Fibroblast of lung (primary cell): ENCODE data around the gene NR5A1. TPM values are rescaled to one million over a fixed set of nuclear protein-coding genes. Genes with fewer than 3 reads are reported as not detected.

ENCODE experiments used
- DNase-seq, 2 donors: peaks; one replicate each; pipeline versions ENCODE4 v3.0.0 to v3.0.0-alpha.2; 2010; ENCODE audit warnings: low read depth in 2 of 2
- H2AFZ ChIP-seq: 2 replicates; pipeline ENCODE4 v1.5.1; 2012; ENCODE audit warnings: low read length, control low read depth, inconsistent platforms
- H3K27ac ChIP-seq: 2 replicates; pipeline ENCODE4 v1.5.1; 2011; ENCODE audit warnings: low read length, control low read depth; ENCODE audit not compliant: insufficient read depth
- H3K27me3 ChIP-seq: 2 replicates; pipeline ENCODE4 v1.5.1; 2011; ENCODE audit warnings: mild to moderate bottlenecking, low read length; ENCODE audit not compliant: control insufficient read depth, insufficient read depth
- H3K36me3 ChIP-seq: 2 replicates; pipeline ENCODE4 v1.5.1; 2011; ENCODE audit warnings: low read length; ENCODE audit not compliant: control insufficient read depth, insufficient read depth
- H3K4me1 ChIP-seq: 2 replicates; pipeline ENCODE4 v1.5.1; 2011; ENCODE audit warnings: low read length; ENCODE audit not compliant: control insufficient read depth, insufficient read depth; ENCODE audit errors: extremely low read depth
- H3K4me2 ChIP-seq: 2 replicates; pipeline ENCODE4 v1.5.1; 2011; ENCODE audit warnings: low read length, control low read depth; ENCODE audit not compliant: insufficient read depth; ENCODE audit errors: extremely low read depth
- H3K4me3 ChIP-seq, 4 experiments: fragments of 200-600 bp in 1 of 4; sonication (generic) in 1 of 4; replicated peaks in 1 of 4; 2 replicates each; pipeline ENCODE4 v1.5.1; 2011 to 2016; ENCODE audit warnings: low read length in 4 of 4, low read depth in 3 of 4, mild to moderate bottlenecking in 3 of 4, control low read depth in 2 of 4, inconsistent platforms in 1 of 4, mixed read lengths in 1 of 4; ENCODE audit not compliant: insufficient read depth in 1 of 4; ENCODE audit errors: control extremely low read depth in 1 of 4
- H3K79me2 ChIP-seq: 2 replicates; pipeline ENCODE4 v1.5.1; 2012; ENCODE audit warnings: mild to moderate bottlenecking, low read length, inconsistent platforms; ENCODE audit not compliant: control insufficient read depth, insufficient read depth
- H3K9ac ChIP-seq: 2 replicates; pipeline ENCODE4 v1.5.1; 2011; ENCODE audit warnings: mild to moderate bottlenecking, low read length, control low read depth; ENCODE audit not compliant: insufficient read depth
- H3K9me3 ChIP-seq: 2 replicates; pipeline ENCODE4 v1.5.1; 2012; ENCODE audit warnings: low read depth, low read length; ENCODE audit not compliant: control insufficient read depth, insufficient read depth
- H4K20me1 ChIP-seq: 2 replicates; pipeline ENCODE4 v1.5.1; 2011; ENCODE audit warnings: low read length; ENCODE audit not compliant: control insufficient read depth, insufficient read depth; ENCODE audit errors: extremely low read depth
- EZH2 ChIP-seq: IDR thresholded peaks from 2 replicates; pipeline ENCODE4 v1.5.1; 2012; ENCODE audit warnings: low read length, control low read depth, mild to moderate bottlenecking; ENCODE audit errors: missing control alignments
- polyA plus RNA-seq, 2 donors: library from polyadenylated mRNA; depleted of rRNA in 1 of 2; stranded (reverse) in 1 of 2; unstranded in 1 of 2; fragments of >200 nt; gene quantifications; 2 replicates each; pipeline ENCODE4 v1.2.1, GENCODE V29; 2011 to 2012; ENCODE audit warnings: missing spikeins in 1 of 2
- total RNA-seq: library from RNA; depleted of rRNA; stranded (reverse); fragments of >200 nt; gene quantifications from 2 replicates; pipeline ENCODE4 v1.2.1, GENCODE V29; 2014
- TF ChIP-seq, protein P1 (sequence below), 2 donors: IDR thresholded peaks in 1 of 2; conservative IDR thresholded peaks in 1 of 2; 1 replicate in 1 of 2; 2 replicates in 1 of 2; pipeline ENCODE4 v1.5.1; 2011 to 2012; ENCODE audit warnings: low read length in 2 of 2, control low read depth in 1 of 2, inconsistent platforms in 1 of 2, low read depth in 1 of 2, mild to moderate bottlenecking in 1 of 2

NR5A1 gene
- total and polyA plus RNA-seq, 2 donors (not counting 1 experiment from before 2014, with no cell fraction given): not detected

DNA sequence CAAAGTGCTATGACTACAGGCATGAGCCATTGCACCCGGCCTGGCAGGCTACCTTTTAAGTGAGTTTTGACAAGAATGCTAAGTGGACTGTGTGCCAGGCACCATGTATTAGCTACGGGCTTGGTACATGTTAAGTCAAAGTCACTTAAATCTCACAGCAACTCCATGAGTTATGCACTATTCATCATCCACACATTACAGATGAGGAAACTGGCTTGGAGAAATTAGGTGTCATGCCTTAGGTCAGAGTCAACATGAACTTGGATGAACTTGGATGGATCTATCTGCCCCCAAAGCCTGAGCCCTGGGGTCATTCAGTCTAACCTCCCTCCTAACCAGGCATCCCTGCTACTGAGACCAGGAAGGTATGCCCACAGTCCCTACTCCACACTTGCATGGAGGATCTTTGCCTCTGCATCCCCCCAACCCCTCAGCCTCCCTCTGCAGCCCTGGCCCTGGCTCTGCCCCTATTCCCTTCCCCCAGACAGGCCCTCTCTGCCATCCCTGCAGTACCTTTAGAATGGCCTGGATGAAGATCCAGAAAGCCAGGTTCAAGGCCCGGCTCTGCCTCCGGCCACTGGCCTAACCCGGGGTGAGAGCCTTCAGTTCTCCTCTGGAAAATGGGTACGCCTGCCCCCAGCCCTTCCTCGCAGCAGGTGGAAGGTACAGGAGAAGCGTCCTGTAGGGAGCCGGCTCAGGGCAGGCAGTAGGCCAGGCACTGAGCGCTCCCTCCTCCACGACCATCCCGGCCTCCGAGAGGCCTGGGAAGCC lies 57.6 kb downstream of the NR5A1 start:
- no peak overlapping the region for H3K27ac ChIP-seq
- no peaks in the 10 kb centered on the region for H3K36me3 ChIP-seq
- H3K79me2 ChIP-seq: no peaks in the 10 kb centered on the region
- H4K20me1 ChIP-seq: no peaks in the 10 kb centered on the region
- peaks cover 30% of the 10 kb centered on the region for H3K27me3 ChIP-seq
- no peak overlapping the region for H3K9ac ChIP-seq
- DNase-seq: no peak
- no peak overlapping the region for H3K4me3 ChIP-seq
- H3K4me2 ChIP-seq: no peak overlapping the region
- no peaks in the 10 kb centered on the region for H3K9me3 ChIP-seq
- no peak for TF ChIP-seq EZH2
- TF ChIP-seq, protein P1, sequence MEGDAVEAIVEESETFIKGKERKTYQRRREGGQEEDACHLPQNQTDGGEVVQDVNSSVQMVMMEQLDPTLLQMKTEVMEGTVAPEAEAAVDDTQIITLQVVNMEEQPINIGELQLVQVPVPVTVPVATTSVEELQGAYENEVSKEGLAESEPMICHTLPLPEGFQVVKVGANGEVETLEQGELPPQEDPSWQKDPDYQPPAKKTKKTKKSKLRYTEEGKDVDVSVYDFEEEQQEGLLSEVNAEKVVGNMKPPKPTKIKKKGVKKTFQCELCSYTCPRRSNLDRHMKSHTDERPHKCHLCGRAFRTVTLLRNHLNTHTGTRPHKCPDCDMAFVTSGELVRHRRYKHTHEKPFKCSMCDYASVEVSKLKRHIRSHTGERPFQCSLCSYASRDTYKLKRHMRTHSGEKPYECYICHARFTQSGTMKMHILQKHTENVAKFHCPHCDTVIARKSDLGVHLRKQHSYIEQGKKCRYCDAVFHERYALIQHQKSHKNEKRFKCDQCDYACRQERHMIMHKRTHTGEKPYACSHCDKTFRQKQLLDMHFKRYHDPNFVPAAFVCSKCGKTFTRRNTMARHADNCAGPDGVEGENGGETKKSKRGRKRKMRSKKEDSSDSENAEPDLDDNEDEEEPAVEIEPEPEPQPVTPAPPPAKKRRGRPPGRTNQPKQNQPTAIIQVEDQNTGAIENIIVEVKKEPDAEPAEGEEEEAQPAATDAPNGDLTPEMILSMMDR (conservative IDR thresholded peaks at IDR 0.05 in 1 of 2, IDR thresholded peaks at IDR 0.05 in 1 of 2; ENCODE audit: low read depth in 1 of 2, low read length in 2 of 2): no peak
- no peak overlapping the region for H2AFZ ChIP-seq
- no peaks in the 10 kb centered on the region for H3K4me1 ChIP-seq

GRCh38 chr9:124448019-124448418 lies 59.2 kb downstream of the NR5A1 start:
- H3K4me1 ChIP-seq: no peaks in the 10 kb centered on the region
- no peaks in the 10 kb centered on the region for H3K9me3 ChIP-seq
- TF ChIP-seq, protein P1 (conservative IDR thresholded peaks at IDR 0.05 in 1 of 2, IDR thresholded peaks at IDR 0.05 in 1 of 2; ENCODE audit: low read depth in 1 of 2, low read length in 2 of 2): no peak
- TF ChIP-seq EZH2: no peak
- no peaks in the 10 kb centered on the region for H3K36me3 ChIP-seq
- no peak overlapping the region for H3K9ac ChIP-seq
- no peaks in the 10 kb centered on the region for H4K20me1 ChIP-seq
- no peak overlapping the region for H3K27ac ChIP-seq
- no peak for DNase-seq
- no peak overlapping the region for H2AFZ ChIP-seq
- H3K79me2 ChIP-seq: no peaks in the 10 kb centered on the region
- H3K4me2 ChIP-seq: no peak overlapping the region
- no peak overlapping the region for H3K4me3 ChIP-seq
- peaks cover 26% of the 10 kb centered on the region for H3K27me3 ChIP-seq

- Histone ChIP-seq H3K79me2 (no peaks in the 10 kb centered on the region), H3K4me1 (no peaks in the 10 kb centered on the region), H2AFZ (no peak overlapping the region), H3K27me3 (peaks cover 19% of the 10 kb centered on the region), H3K27ac (no peak overlapping the region), H3K4me2 (no peak overlapping the region), H3K4me3 (no peak overlapping the region), H4K20me1 (no peaks in the 10 kb centered on the region), H3K9ac (no peak overlapping the region), H3K36me3 (no peaks in the 10 kb centered on the region), H3K9me3 (no peaks in the 10 kb centered on the region)
- no peak for DNase-seq
- TF ChIP-seq EZH2: no peak
Observed at GRCh38 chr9:124447297-124447661, 59.9 kb downstream of the NR5A1 start.
